Neural cell (in vitro differentiated cells): ENCODE data around the gene GPR3.

Experiments used
- CTCF ChIP-seq: fragments of 450-650 bp; IDR thresholded peaks from 2 replicates; pipeline ENCODE4 v1.5.1; 2014; ENCODE audit warnings: antibody characterized with exemption, mild to moderate bottlenecking, moderate library complexity; ENCODE audit not compliant: poor library complexity, severe bottlenecking
- EP300 ChIP-seq: fragments of 450-650 bp; conservative IDR thresholded peaks from 2 replicates; pipeline ENCODE4 v1.6.1; 2014; ENCODE audit warnings: antibody characterized with exemption, mild to moderate bottlenecking, moderate library complexity; ENCODE audit not compliant: poor library complexity, severe bottlenecking
- MXI1 ChIP-seq: fragments of 450-650 bp; conservative IDR thresholded peaks from 2 replicates; pipeline ENCODE4 v1.6.1; 2014; ENCODE audit warnings: antibody characterized with exemption, mild to moderate bottlenecking; ENCODE audit not compliant: poor library complexity, severe bottlenecking

DNA sequence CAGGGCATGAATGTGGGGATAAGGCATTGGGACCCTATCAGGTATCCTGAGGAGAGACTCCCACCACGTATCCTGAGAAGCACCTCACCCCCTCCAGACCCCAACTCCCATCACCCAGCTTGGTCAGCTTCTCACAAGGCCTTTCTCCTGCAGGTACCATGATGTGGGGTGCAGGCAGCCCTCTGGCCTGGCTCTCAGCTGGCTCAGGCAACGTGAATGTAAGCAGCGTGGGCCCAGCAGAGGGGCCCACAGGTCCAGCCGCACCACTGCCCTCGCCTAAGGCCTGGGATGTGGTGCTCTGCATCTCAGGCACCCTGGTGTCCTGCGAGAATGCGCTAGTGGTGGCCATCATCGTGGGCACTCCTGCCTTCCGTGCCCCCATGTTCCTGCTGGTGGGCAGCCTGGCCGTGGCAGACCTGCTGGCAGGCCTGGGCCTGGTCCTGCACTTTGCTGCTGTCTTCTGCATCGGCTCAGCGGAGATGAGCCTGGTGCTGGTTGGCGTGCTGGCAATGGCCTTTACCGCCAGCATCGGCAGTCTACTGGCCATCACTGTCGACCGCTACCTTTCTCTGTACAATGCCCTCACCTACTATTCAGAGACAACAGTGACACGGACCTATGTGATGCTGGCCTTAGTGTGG, 1.3 kb downstream of the GPR3 start:
- TF ChIP-seq CTCF (no peak), MXI1 (no peak), EP300 (no peak)
